ENCODE results near the gene SNRK. TPM values are rescaled to one million over a fixed set of nuclear protein-coding genes. Genes with fewer than 3 reads are reported as not detected.

Gene SNRK
- total and polyA plus RNA-seq, 7 donors = 6.8 to 25.6 (median 18.8) TPM

- Histone ChIP-seq H3K4me1 (peaks cover 5% of the 10 kb centered on the region), H3K27me3 (ENCODE audit: insufficient read depth in 3 of 3, low read length in 2 of 3) (no peaks in the 10 kb centered on the region), H3K36me3 (ENCODE audit: insufficient read depth in 1 of 2, low read depth in 1 of 2) (peaks cover 14 to 90% of the 10 kb centered on the region in 2 donors), H3K4me3 (no peak overlapping the region), H3K27ac (no peak overlapping the region), H3K9me3 (peaks cover 33% of the 10 kb centered on the region)
- no peak for TF ChIP-seq CTCF (IDR thresholded peaks at IDR 0.05)
- ATAC-seq (no peak), DNase-seq (no peak)
- WGBS, 3 donors = 95 to 97% (median 95%) methylated on average over 2 of the region's 2 CpGs
- intact Hi-C loops (cut with DNase I) = no loop called here
Observed at GRCh38 chr3:43338295-43338694, 52.0 kb downstream of the SNRK start.

- intact Hi-C loops (cut with DNase I) = no loop called here
- TF ChIP-seq CTCF (IDR thresholded peaks at IDR 0.05) = no peak
- 93 to 96% (median 94%) methylated on average over 7 of the region's 7 CpGs for WGBS, 3 donors
- ATAC-seq = no peak
- H3K4me3 ChIP-seq = no peak overlapping the region
- no peak for DNase-seq
- H3K27ac ChIP-seq = no peak overlapping the region
- peaks cover 5% of the 10 kb centered on the region for H3K4me1 ChIP-seq
- peaks cover 14 to 91% of the 10 kb centered on the region in 2 donors for H3K36me3 ChIP-seq (ENCODE audit: insufficient read depth in 1 of 2, low read depth in 1 of 2)
- H3K27me3 ChIP-seq (ENCODE audit: insufficient read depth in 3 of 3, low read length in 2 of 3) = no peaks in the 10 kb centered on the region
- peaks cover 33% of the 10 kb centered on the region for H3K9me3 ChIP-seq
Observed at GRCh38 chr3:43340403-43340802, 54.1 kb downstream of the SNRK start.

GRCh38 chr3:43341788-43342187 lies 55.4 kb downstream of the SNRK start:
- peaks cover 5% of the 10 kb centered on the region for H3K4me1 ChIP-seq
- ATAC-seq (no peak), DNase-seq (no peak)
- H3K27me3 ChIP-seq (ENCODE audit: insufficient read depth in 3 of 3, low read length in 2 of 3) = no peaks in the 10 kb centered on the region
- no peak overlapping the region for H3K4me3 ChIP-seq
- no peak overlapping the region for H3K27ac ChIP-seq
- no peak for TF ChIP-seq CTCF (IDR thresholded peaks at IDR 0.05)
- H3K36me3 ChIP-seq (ENCODE audit: insufficient read depth in 1 of 2, low read depth in 1 of 2) = peaks cover 14 to 93% of the 10 kb centered on the region in 2 donors
- intact Hi-C loops (cut with DNase I) = no loop called here
- peaks cover 24% of the 10 kb centered on the region for H3K9me3 ChIP-seq
- 83 to 86% (median 84%) methylated on average over 2 of the region's 2 CpGs for WGBS, 3 donors

GRCh38 chr3:43343185-43343584 lies 56.8 kb downstream of the SNRK start:
- Histone ChIP-seq H3K27ac (no peak overlapping the region), H3K36me3 (ENCODE audit: insufficient read depth in 1 of 2, low read depth in 1 of 2) (peaks cover 18 to 93% of the 10 kb centered on the region in 2 donors), H3K9me3 (peaks cover 11% of the 10 kb centered on the region), H3K27me3 (ENCODE audit: insufficient read depth in 3 of 3, low read length in 2 of 3) (no peaks in the 10 kb centered on the region), H3K4me3 (no peak overlapping the region), H3K4me1 (peaks cover 5% of the 10 kb centered on the region)
- TF ChIP-seq CTCF (IDR thresholded peaks at IDR 0.05) = no peak
- ATAC-seq (no peak), DNase-seq (no peak)
- intact Hi-C loops (cut with DNase I) = no loop called here
- 79 to 83% (median 79%) methylated on average over 4 of the region's 4 CpGs for WGBS, 3 donors

GRCh38 chr3:43343815-43344214 lies 57.5 kb downstream of the SNRK start:
- Histone ChIP-seq H3K4me1 (peaks cover 5% of the 10 kb centered on the region), H3K27ac (no peak overlapping the region), H3K27me3 (ENCODE audit: insufficient read depth in 3 of 3, low read length in 2 of 3) (no peaks in the 10 kb centered on the region), H3K4me3 (no peak overlapping the region), H3K9me3 (peaks cover 4% of the 10 kb centered on the region), H3K36me3 (ENCODE audit: insufficient read depth in 1 of 2, low read depth in 1 of 2) (peaks cover 19 to 93% of the 10 kb centered on the region in 2 donors)
- DNase-seq (no peak), ATAC-seq (no peak)
- WGBS, 3 donors = 69 to 75% (median 70%) methylated on average over 3 of the region's 3 CpGs
- intact Hi-C loops (cut with DNase I) = no loop called here
- TF ChIP-seq CTCF (IDR thresholded peaks at IDR 0.05) = no peak
